GM19193 (cell line): ENCODE results near the gene CELA2A.

ENCODE experiments used
- POLR2A ChIP-seq: IDR thresholded peaks from 4 replicates; pipeline ENCODE4 v1.6.1; 2011; ENCODE audit not compliant: insufficient read depth, insufficient read length; ENCODE audit errors: extremely low read depth

The CELA2A gene

GRCh38 chr1:15433471-15433870 lies 23.1 kb upstream of the CELA2A start:
- no peak for TF ChIP-seq POLR2A

- TF ChIP-seq POLR2A: no peak
Measured at GRCh38 chr1:15435239-15436077, 21.1 kb upstream of the CELA2A start.

- no peak for TF ChIP-seq POLR2A
Measured at GRCh38 chr1:15436881-15437442, 19.6 kb upstream of the CELA2A start.

GRCh38 chr1:15439325-15439724 lies 17.2 kb upstream of the CELA2A start:
- TF ChIP-seq POLR2A: no peak

- no peak for TF ChIP-seq POLR2A
Measured at GRCh38 chr1:15440357-15440756, 16.2 kb upstream of the CELA2A start.

- no peak for TF ChIP-seq POLR2A
Measured at GRCh38 chr1:15441247-15441646, 15.3 kb upstream of the CELA2A start.

- no peak for TF ChIP-seq POLR2A
Measured at GRCh38 chr1:15442119-15442518, 14.4 kb upstream of the CELA2A start.

GRCh38 chr1:15442759-15443158 lies 13.8 kb upstream of the CELA2A start:
- TF ChIP-seq POLR2A: no peak

GRCh38 chr1:15443281-15443680 lies 13.3 kb upstream of the CELA2A start:
- TF ChIP-seq POLR2A: no peak

GRCh38 chr1:15444468-15445389 lies 11.8 kb upstream of the CELA2A start:
- no peak for TF ChIP-seq POLR2A

- TF ChIP-seq POLR2A: no peak
Measured at GRCh38 chr1:15445390-15446122, 11.0 kb upstream of the CELA2A start.

- no peak for TF ChIP-seq POLR2A
Measured at GRCh38 chr1:15446212-15446611, 10.3 kb upstream of the CELA2A start.

- no peak for TF ChIP-seq POLR2A
Measured at GRCh38 chr1:15448877-15449462, 7.6 kb upstream of the CELA2A start.

- no peak for TF ChIP-seq POLR2A
Measured at GRCh38 chr1:15449567-15449966, 7.0 kb upstream of the CELA2A start.
